ENCODE measurements around the gene B4GALNT4.

DNA sequence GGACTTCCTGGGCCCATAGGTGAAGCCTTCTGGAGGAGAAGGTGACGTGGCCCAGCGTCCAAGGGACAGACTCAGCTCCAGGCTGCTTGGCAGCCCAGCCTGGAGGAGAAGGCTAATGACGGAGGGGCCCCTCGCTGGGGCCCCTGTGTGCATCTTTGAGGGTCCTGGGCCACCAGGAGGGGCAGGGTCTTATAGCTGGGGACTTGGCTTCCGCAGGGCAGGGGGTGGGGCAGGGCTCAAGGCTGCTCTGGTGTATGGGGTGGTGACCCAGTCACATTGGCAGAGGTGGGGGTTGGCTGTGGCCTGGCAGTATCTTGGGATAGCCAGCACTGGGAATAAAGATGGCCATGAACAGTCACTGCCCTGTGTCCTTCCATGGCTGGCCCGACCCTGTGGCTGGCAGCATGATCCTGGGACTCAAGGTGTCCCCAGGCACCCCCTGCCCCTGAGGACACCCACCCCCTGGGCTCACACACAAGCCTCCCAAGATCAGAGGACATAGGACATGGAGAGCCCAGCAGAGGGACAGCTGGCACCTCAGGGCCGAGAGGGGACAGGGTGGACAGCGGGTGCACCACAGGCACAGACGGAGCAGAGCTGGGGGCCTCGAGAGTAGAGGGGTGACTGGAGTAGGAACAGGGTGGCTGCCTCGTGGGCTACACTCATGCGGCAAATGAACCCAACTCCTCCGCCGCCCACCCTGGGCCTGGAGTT is 35.4 kb downstream of the B4GALNT4 start:
- no peak for TF ChIP-seq EZH2phosphoT487 (IDR thresholded peaks at IDR 0.05; ENCODE audit: low read length)
- TF ChIP-seq, protein P1, sequence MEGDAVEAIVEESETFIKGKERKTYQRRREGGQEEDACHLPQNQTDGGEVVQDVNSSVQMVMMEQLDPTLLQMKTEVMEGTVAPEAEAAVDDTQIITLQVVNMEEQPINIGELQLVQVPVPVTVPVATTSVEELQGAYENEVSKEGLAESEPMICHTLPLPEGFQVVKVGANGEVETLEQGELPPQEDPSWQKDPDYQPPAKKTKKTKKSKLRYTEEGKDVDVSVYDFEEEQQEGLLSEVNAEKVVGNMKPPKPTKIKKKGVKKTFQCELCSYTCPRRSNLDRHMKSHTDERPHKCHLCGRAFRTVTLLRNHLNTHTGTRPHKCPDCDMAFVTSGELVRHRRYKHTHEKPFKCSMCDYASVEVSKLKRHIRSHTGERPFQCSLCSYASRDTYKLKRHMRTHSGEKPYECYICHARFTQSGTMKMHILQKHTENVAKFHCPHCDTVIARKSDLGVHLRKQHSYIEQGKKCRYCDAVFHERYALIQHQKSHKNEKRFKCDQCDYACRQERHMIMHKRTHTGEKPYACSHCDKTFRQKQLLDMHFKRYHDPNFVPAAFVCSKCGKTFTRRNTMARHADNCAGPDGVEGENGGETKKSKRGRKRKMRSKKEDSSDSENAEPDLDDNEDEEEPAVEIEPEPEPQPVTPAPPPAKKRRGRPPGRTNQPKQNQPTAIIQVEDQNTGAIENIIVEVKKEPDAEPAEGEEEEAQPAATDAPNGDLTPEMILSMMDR (IDR thresholded peaks at IDR 0.05; ENCODE audit: low read length), result no peak
